Neural cell (in vitro differentiated cells): ENCODE data around the gene SPATA45.
"Not testable (repeated sequence)": the region's sequence is repeated elsewhere in the genome, so short reads cannot be mapped to it uniquely, and the experiment has no call there.

Experiments
- EP300 ChIP-seq: fragments of 450-650 bp; conservative IDR thresholded peaks from 2 replicates; pipeline ENCODE4 v1.6.1; 2014; ENCODE audit warnings: antibody characterized with exemption, mild to moderate bottlenecking, moderate library complexity; ENCODE audit not compliant: poor library complexity, severe bottlenecking
- EZH2 ChIP-seq: fragments of 200-600, 300-800 bp; shearing (Covaris generic), sonication (generic); IDR thresholded peaks from 2 replicates; pipeline ENCODE4 v1.6.1; 2014; ENCODE audit warnings: antibody characterized with exemption, low read length, borderline replicate concordance, mild to moderate bottlenecking; ENCODE audit not compliant: insufficient read depth, poor library complexity, severe bottlenecking
- POLR2AphosphoS5 ChIP-seq: IDR thresholded peaks from 2 replicates; pipeline ENCODE4 v1.6.1; 2012
- RAD21 ChIP-seq: fragments of 450-650 bp; conservative IDR thresholded peaks from 2 replicates; pipeline ENCODE4 v1.6.1; 2014; ENCODE audit warnings: antibody characterized with exemption, mild to moderate bottlenecking, moderate library complexity
- TAF1 ChIP-seq: IDR thresholded peaks from 2 replicates; pipeline ENCODE4 v1.6.1; 2012; ENCODE audit warnings: low read depth
- TF ChIP-seq, protein P1 (sequence below): fragments of 450-650 bp; IDR thresholded peaks from 2 replicates; pipeline ENCODE4 v1.5.1; 2014; ENCODE audit warnings: antibody characterized with exemption, mild to moderate bottlenecking, moderate library complexity; ENCODE audit not compliant: poor library complexity, severe bottlenecking

DNA sequence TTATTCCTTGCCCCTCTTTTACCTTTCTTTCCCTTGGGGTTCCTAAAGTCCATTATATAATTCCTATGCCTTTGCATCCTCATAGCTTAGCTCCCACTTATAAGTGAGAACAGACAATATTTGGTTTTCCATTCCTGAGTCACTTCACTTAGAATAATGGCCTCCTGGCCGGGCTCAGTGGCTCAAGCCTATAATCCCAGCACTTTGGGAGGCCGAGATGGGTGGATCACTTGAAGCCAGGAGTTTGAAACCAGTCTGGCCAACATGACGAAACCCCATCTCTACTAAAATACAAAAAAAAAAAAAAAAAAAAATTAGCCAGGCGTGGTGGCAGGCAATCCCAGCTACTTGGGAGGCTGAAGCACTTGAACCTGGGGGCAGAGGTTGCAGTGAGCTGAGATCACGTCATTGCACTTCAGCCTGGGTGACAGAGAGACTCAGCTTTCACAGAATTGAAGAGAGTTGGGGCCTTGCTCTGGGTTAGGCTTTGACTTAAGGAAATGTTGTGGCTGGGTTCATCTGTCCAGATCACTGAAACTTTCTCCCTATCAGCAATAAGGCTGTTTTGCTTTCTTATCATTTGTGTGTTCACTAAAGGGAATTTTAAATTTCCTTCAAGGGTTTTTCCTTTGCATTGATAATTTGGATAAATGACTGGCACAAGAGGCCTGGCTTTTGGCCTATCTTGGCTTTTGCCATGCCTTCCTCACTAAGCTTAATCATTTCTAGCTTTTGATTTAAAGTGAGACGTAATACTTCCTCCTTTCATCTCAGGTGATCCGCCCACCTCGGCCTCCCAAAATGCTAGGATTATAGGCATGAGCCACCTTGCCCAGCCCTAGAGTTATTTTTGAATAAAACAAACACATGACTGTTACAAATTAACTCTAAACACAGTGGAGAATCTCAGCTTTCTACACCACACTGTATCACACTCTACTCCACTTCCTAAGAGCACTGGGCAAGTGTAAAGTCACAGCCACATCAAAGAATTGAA, 13.9 kb downstream of the SPATA45 start:
- not testable (repeated sequence) for TF ChIP-seq EP300, TAF1, RAD21, POLR2AphosphoS5, EZH2
- TF ChIP-seq, protein P1, sequence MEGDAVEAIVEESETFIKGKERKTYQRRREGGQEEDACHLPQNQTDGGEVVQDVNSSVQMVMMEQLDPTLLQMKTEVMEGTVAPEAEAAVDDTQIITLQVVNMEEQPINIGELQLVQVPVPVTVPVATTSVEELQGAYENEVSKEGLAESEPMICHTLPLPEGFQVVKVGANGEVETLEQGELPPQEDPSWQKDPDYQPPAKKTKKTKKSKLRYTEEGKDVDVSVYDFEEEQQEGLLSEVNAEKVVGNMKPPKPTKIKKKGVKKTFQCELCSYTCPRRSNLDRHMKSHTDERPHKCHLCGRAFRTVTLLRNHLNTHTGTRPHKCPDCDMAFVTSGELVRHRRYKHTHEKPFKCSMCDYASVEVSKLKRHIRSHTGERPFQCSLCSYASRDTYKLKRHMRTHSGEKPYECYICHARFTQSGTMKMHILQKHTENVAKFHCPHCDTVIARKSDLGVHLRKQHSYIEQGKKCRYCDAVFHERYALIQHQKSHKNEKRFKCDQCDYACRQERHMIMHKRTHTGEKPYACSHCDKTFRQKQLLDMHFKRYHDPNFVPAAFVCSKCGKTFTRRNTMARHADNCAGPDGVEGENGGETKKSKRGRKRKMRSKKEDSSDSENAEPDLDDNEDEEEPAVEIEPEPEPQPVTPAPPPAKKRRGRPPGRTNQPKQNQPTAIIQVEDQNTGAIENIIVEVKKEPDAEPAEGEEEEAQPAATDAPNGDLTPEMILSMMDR: not testable (repeated sequence)
